Keratinocyte (primary cell): Measurements from ENCODE around the gene RIN3. TPM values are rescaled to one million over a fixed set of nuclear protein-coding genes. Genes with fewer than 3 reads are reported as not detected.

Source experiments
- DNase-seq: peaks from one replicate; pipeline ENCODE4 v3.0.0-alpha.2; 2011; ENCODE audit warnings: low read depth, missing footprints, low spot score
- FAIRE-seq: peaks from 2 replicates; lab custom pipeline; 2011; peaks lifted over from hg19 to GRCh38; lab: Jason Lieb, UNC
- H2AFZ ChIP-seq: 2 replicates; pipeline ENCODE4 v1.6.0; 2012; ENCODE audit warnings: low read length, control low read depth, inconsistent platforms; ENCODE audit not compliant: control insufficient read depth
- H3K27ac ChIP-seq: 2 replicates; pipeline ENCODE4 v1.5.1; 2011; ENCODE audit warnings: low read length; ENCODE audit not compliant: control insufficient read depth, insufficient read depth
- H3K27me3 ChIP-seq: 3 replicates; pipeline ENCODE4 v1.6.0; 2011; ENCODE audit warnings: low read length; ENCODE audit not compliant: control insufficient read depth, insufficient read depth; ENCODE audit errors: extremely low read depth
- H3K36me3 ChIP-seq, 2 experiments: 2 replicates in 1 of 2; 3 replicates in 1 of 2; pipeline ENCODE4 v1.5.1; 2011; ENCODE audit warnings: low read length in 2 of 2, mild to moderate bottlenecking in 1 of 2; ENCODE audit not compliant: control insufficient read depth in 2 of 2, insufficient read depth in 2 of 2; ENCODE audit errors: extremely low read depth in 1 of 2
- H3K4me1 ChIP-seq: 3 replicates; pipeline ENCODE4 v1.5.1; 2011; ENCODE audit warnings: low read length; ENCODE audit not compliant: control insufficient read depth, insufficient read depth; ENCODE audit errors: extremely low read depth
- H3K4me2 ChIP-seq: 3 replicates; pipeline ENCODE4 v1.6.0; 2011; ENCODE audit warnings: low read depth, low read length; ENCODE audit not compliant: control insufficient read depth, insufficient read depth; ENCODE audit errors: extremely low read depth
- H3K4me3 ChIP-seq, 3 experiments: fragments of 200-600 bp in 1 of 3; sonication (generic) in 1 of 3; 2 replicates in 2 of 3; 3 replicates in 1 of 3; pipeline ENCODE4 v1.5.1; 2011 to 2016; ENCODE audit warnings: low read length in 3 of 3, mild to moderate bottlenecking in 3 of 3, control low read depth in 2 of 3, inconsistent platforms in 1 of 3, low read depth in 1 of 3, mixed read lengths in 1 of 3, mixed run types in 1 of 3, moderate library complexity in 1 of 3; ENCODE audit not compliant: control insufficient read depth in 2 of 3, insufficient read depth in 2 of 3; ENCODE audit errors: extremely low read depth in 1 of 3
- H3K79me2 ChIP-seq: 2 replicates; pipeline ENCODE4 v1.6.0; 2012; ENCODE audit warnings: low read length; ENCODE audit not compliant: control insufficient read depth, insufficient read depth
- H3K9ac ChIP-seq: 3 replicates; pipeline ENCODE4 v1.6.0; 2011; ENCODE audit warnings: low read length; ENCODE audit not compliant: control insufficient read depth, insufficient read depth; ENCODE audit errors: extremely low read depth
- H3K9me1 ChIP-seq: 3 replicates; pipeline ENCODE4 v1.6.0; 2011; ENCODE audit warnings: low read length; ENCODE audit not compliant: control insufficient read depth, insufficient read depth; ENCODE audit errors: extremely low read depth
- H3K9me3 ChIP-seq: 2 replicates; pipeline ENCODE4 v1.5.1; 2012; ENCODE audit warnings: low read depth, low read length; ENCODE audit not compliant: control insufficient read depth
- H4K20me1 ChIP-seq: 3 replicates; pipeline ENCODE4 v1.6.0; 2011; ENCODE audit warnings: low read length; ENCODE audit not compliant: control insufficient read depth, insufficient read depth; ENCODE audit errors: extremely low read depth
- CTCF ChIP-seq, 3 experiments: IDR thresholded peaks in 1 of 3; conservative IDR thresholded peaks in 1 of 3; optimal IDR thresholded peaks in 1 of 3; 2 replicates in 2 of 3; 3 replicates in 1 of 3; pipeline versions ENCODE3 to v1.5.1; 2011; ENCODE audit warnings: low read length in 3 of 3, mild to moderate bottlenecking in 3 of 3, moderate library complexity in 2 of 3, control low read depth in 1 of 3, inconsistent platforms in 1 of 3; ENCODE audit not compliant: insufficient read depth in 2 of 3; ENCODE audit errors: extremely low read depth in 1 of 3
- EZH2 ChIP-seq: IDR thresholded peaks from one replicate; pipeline ENCODE4 v1.6.1; 2012; ENCODE audit warnings: inconsistent platforms, mild to moderate bottlenecking, low read length, moderate library complexity
- dilution Hi-C: fragments of 300-500 bp; cut with MboI; formaldehyde crosslinking; loops from one replicate; pipeline ENCODE4 v1.7.0; 2020; ENCODE audit warnings: low sequenced_read_pairs; ENCODE audit not compliant: extremely low pct_ligation_motif_present
- polyA plus RNA-seq, 5 experiments: library from polyadenylated mRNA; depleted of rRNA in 3 of 5; stranded (reverse) in 3 of 5; stranded (forward) in 1 of 5; unstranded in 1 of 5; fragments of >200 nt; gene quantifications; 1 replicate in 1 of 5; 2 replicates in 3 of 5; 3 replicates in 1 of 5; pipeline versions ENCODE4 v1.2.1 to v1.2.3, GENCODE V29; 2011 to 2012; ENCODE audit warnings: missing spikeins in 2 of 5, low read depth in 1 of 5, low replicate concordance in 1 of 5

Gene RIN3
- polyA plus RNA-seq, 1 donor (not counting 4 experiments of a cell fraction or from before 2014, with no cell fraction given), result 1.2 TPM

- H3K9me3 ChIP-seq, result peaks cover 17% of the 10 kb centered on the region
- H3K4me3 ChIP-seq, result no peak overlapping the region
- no peak for FAIRE-seq
- H3K79me2 ChIP-seq, result no peaks in the 10 kb centered on the region
- H4K20me1 ChIP-seq, result no peaks in the 10 kb centered on the region
- no peak for TF ChIP-seq CTCF (optimal IDR thresholded peaks at IDR 0.05 in 1 of 3, IDR thresholded peaks at IDR 0.05 in 1 of 3, conservative IDR thresholded peaks at IDR 0.05 in 1 of 3; ENCODE audit: extremely low read depth in 1 of 3, insufficient read depth in 2 of 3, low read length in 3 of 3)
- TF ChIP-seq EZH2, result no peak
- dilution Hi-C loops, result no loop called here
- no peaks in the 10 kb centered on the region for H3K9me1 ChIP-seq
- no peak for DNase-seq
- H3K9ac ChIP-seq, result no peak overlapping the region
- no peak overlapping the region for H2AFZ ChIP-seq
- H3K36me3 ChIP-seq, result peaks cover 0 to 1% of the 10 kb centered on the region in 2 experiments
- no peak overlapping the region for H3K4me2 ChIP-seq
- H3K4me1 ChIP-seq, result peaks cover 10% of the 10 kb centered on the region
- H3K27ac ChIP-seq, result no peak overlapping the region
- no peaks in the 10 kb centered on the region for H3K27me3 ChIP-seq
Measured at GRCh38 chr14:92622311-92622710, 108.7 kb downstream of the RIN3 start.

- Histone ChIP-seq H4K20me1 (no peaks in the 10 kb centered on the region), H3K27me3 (no peaks in the 10 kb centered on the region), H3K9me3 (peaks cover 24% of the 10 kb centered on the region), H3K79me2 (no peaks in the 10 kb centered on the region), H3K36me3 (peaks cover 0 to 2% of the 10 kb centered on the region in 2 experiments), H3K4me1 (peaks cover 10% of the 10 kb centered on the region), H3K9me1 (no peaks in the 10 kb centered on the region), H3K4me2 (peak overlapping the region; percentile 16), H3K9ac (no peak overlapping the region), H3K4me3 (no peak overlapping the region), H3K27ac (no peak overlapping the region), H2AFZ (no peak overlapping the region)
- no peak for DNase-seq
- TF ChIP-seq EZH2 (no peak), CTCF (optimal IDR thresholded peaks at IDR 0.05 in 1 of 3, IDR thresholded peaks at IDR 0.05 in 1 of 3, conservative IDR thresholded peaks at IDR 0.05 in 1 of 3; ENCODE audit: extremely low read depth in 1 of 3, insufficient read depth in 2 of 3, low read length in 3 of 3) (no peak)
- FAIRE-seq, result peak; percentile 23
- dilution Hi-C loops, result no loop called here
Measured at GRCh38 chr14:92624764-92625163, 111.2 kb downstream of the RIN3 start.
